Stimulated activated CD4-positive, alpha-beta T cell treated with anti-CD3 and anti-CD28 coated beads, Interleukin-2, amount 100 ng/mL, for 4 hours (primary cell): ENCODE results near the gene SLC8B1.

Experiments
- DNase-seq: peaks from one replicate; pipeline ENCODE4 v3.0.0-alpha.2; 2020; ENCODE audit warnings: low read depth

Gene SLC8B1

GRCh38 chr12:113292547-113292946 lies 42.4 kb downstream of the SLC8B1 start:
- no peak for DNase-seq

GRCh38 chr12:113292091-113292490 lies 42.8 kb downstream of the SLC8B1 start:
- DNase-seq, result no peak

- no peak for DNase-seq
Observed at GRCh38 chr12:113291586-113291985, 43.3 kb downstream of the SLC8B1 start.

- DNase-seq, result no peak
Observed at GRCh38 chr12:113290506-113290905, 44.4 kb downstream of the SLC8B1 start.

- DNase-seq, result no peak
Observed at GRCh38 chr12:113289361-113289760, 45.5 kb downstream of the SLC8B1 start.

GRCh38 chr12:113287899-113288282 lies 47.0 kb downstream of the SLC8B1 start:
- DNase-seq, result no peak

GRCh38 chr12:113287146-113287898 lies 47.6 kb downstream of the SLC8B1 start:
- DNase-seq, result no peak

GRCh38 chr12:113286712-113287111 lies 48.2 kb downstream of the SLC8B1 start:
- no peak for DNase-seq

GRCh38 chr12:113285679-113286610 lies 49.0 kb downstream of the SLC8B1 start:
- no peak for DNase-seq

GRCh38 chr12:113284751-113285150 lies 50.2 kb downstream of the SLC8B1 start:
- no peak for DNase-seq

GRCh38 chr12:113278633-113279032 lies 56.3 kb downstream of the SLC8B1 start:
- no peak for DNase-seq

GRCh38 chr12:113278141-113278540 lies 56.8 kb downstream of the SLC8B1 start:
- DNase-seq, result no peak

- no peak for DNase-seq
Observed at GRCh38 chr12:113277511-113277910, 57.4 kb downstream of the SLC8B1 start.

GRCh38 chr12:113276946-113277500 lies 57.9 kb downstream of the SLC8B1 start:
- DNase-seq, result no peak

GRCh38 chr12:113276306-113276705 lies 58.6 kb downstream of the SLC8B1 start:
- DNase-seq, result no peak

- DNase-seq, result no peak
Observed at GRCh38 chr12:113274848-113275247, 60.1 kb downstream of the SLC8B1 start.

GRCh38 chr12:113273053-113273725 lies 61.7 kb downstream of the SLC8B1 start:
- DNase-seq, result no peak

GRCh38 chr12:113271853-113272561 lies 62.9 kb downstream of the SLC8B1 start:
- no peak for DNase-seq

GRCh38 chr12:113271466-113271852 lies 63.5 kb downstream of the SLC8B1 start:
- DNase-seq, result no peak

- DNase-seq, result no peak
Observed at GRCh38 chr12:113270709-113271009, 64.2 kb downstream of the SLC8B1 start.

- DNase-seq, result no peak
Observed at GRCh38 chr12:113269257-113269943, 65.5 kb downstream of the SLC8B1 start.
